IMR-90 (cell line): ENCODE data around the gene MYCBP2. TPM values are rescaled to one million over a fixed set of nuclear protein-coding genes. Genes with fewer than 3 reads are reported as not detected.

Experiments
- ATAC-seq: fragments of 200-7000 bp; cut with Tn5 transposase; 2 replicates; pipeline ENCODE4 v1.9.1; 2020; ENCODE audit warnings: low read depth, mild to moderate bottlenecking, moderate library complexity
- BruUV-seq: library from RNA; stranded (reverse); fragments of 400-500 nt; replicated peaks from 2 replicates; lab custom pipeline; 2021; lab: Mats Ljungman, UMichigan
- CTCF ChIA-PET: fragments of 300-600 bp; formaldehyde crosslinking; extraction: SDS; loops from one replicate; lab custom pipeline; 2021; ENCODE audit warnings: antibody characterized with exemption; lab: Yijun Ruan, JAX
- POLR2A ChIA-PET: fragments of 300-600 bp; sonication (Branson Sonifier 250); formaldehyde crosslinking; loops from one replicate; lab custom pipeline; 2022; ENCODE audit warnings: antibody characterized with exemption; ENCODE audit not compliant: unreplicated experiment; lab: Charles Lee
- DNase-seq: peaks from one replicate; pipeline ENCODE4 v3.0.0; 2013
- H2AFZ ChIP-seq: replicated peaks from 2 replicates; pipeline ENCODE3; 2013; ENCODE audit warnings: low read length, mild to moderate bottlenecking; ENCODE audit not compliant: poor library complexity
- H2AK5ac ChIP-seq: 2 replicates; pipeline ENCODE4 v1.6.1; 2013; ENCODE audit warnings: low read depth, low read length, inconsistent platforms
- H2AK9ac ChIP-seq: replicated peaks from 2 replicates; pipeline ENCODE3; 2013; ENCODE audit warnings: mild to moderate bottlenecking, low read depth, low read length, moderate library complexity; ENCODE audit not compliant: poor library complexity
- H2BK120ac ChIP-seq: 2 replicates; pipeline ENCODE4 v1.6.1; 2013; ENCODE audit warnings: low read depth, low read length, inconsistent platforms
- H2BK15ac ChIP-seq: 3 replicates; pipeline ENCODE4 v1.6.1; 2013; ENCODE audit warnings: low read depth, low read length, inconsistent platforms
- H2BK20ac ChIP-seq: 2 replicates; pipeline ENCODE4 v1.6.1; 2013; ENCODE audit warnings: low read depth, mild to moderate bottlenecking, inconsistent platforms, low read length, moderate library complexity
- H2BK5ac ChIP-seq: 2 replicates; pipeline ENCODE4 v1.6.1; 2013; ENCODE audit warnings: mild to moderate bottlenecking, low read depth, low read length, inconsistent platforms; ENCODE audit not compliant: poor library complexity, severe bottlenecking
- H3K14ac ChIP-seq: replicated peaks from 2 replicates; pipeline ENCODE4 v1.6.1; 2013; ENCODE audit warnings: low read depth, low read length, inconsistent platforms
- H3K18ac ChIP-seq: 2 replicates; pipeline ENCODE4 v1.6.1; 2013; ENCODE audit warnings: low read depth, low read length, control low read depth
- H3K23ac ChIP-seq: 2 replicates; pipeline ENCODE4 v1.6.1; 2013; ENCODE audit warnings: low read depth, low read length, inconsistent platforms
- H3K27ac ChIP-seq: 2 replicates; pipeline ENCODE4 v1.5.1; 2013; ENCODE audit warnings: mild to moderate bottlenecking, control low read depth, low read length; ENCODE audit not compliant: insufficient read depth
- H3K27me3 ChIP-seq: 2 replicates; pipeline ENCODE4 v1.6.1; 2013; ENCODE audit warnings: low read length; ENCODE audit not compliant: control insufficient read depth, insufficient read depth
- H3K36me3 ChIP-seq: 2 replicates; pipeline ENCODE4 v1.6.1; 2013; ENCODE audit warnings: low read length, mixed read lengths; ENCODE audit not compliant: control insufficient read depth, insufficient read depth
- H3K4ac ChIP-seq: 2 replicates; pipeline ENCODE4 v1.6.1; 2013; ENCODE audit warnings: low read depth, low read length, inconsistent platforms
- H3K4me1 ChIP-seq: 2 replicates; pipeline ENCODE4 v1.6.1; 2013; ENCODE audit warnings: low read length, mixed read lengths; ENCODE audit not compliant: control insufficient read depth, insufficient read depth
- H3K4me2 ChIP-seq: 2 replicates; pipeline ENCODE4 v1.6.1; 2013; ENCODE audit warnings: low read depth, mild to moderate bottlenecking, control low read depth, low read length, moderate library complexity
- H3K4me3 ChIP-seq: 2 replicates; pipeline ENCODE4 v1.5.1; 2013; ENCODE audit warnings: low read depth, mild to moderate bottlenecking, control low read depth, low read length, moderate library complexity; ENCODE audit not compliant: insufficient read depth
- H3K56ac ChIP-seq: 2 replicates; pipeline ENCODE4 v1.6.1; 2013; ENCODE audit warnings: low read length, inconsistent platforms; ENCODE audit not compliant: insufficient read depth; ENCODE audit errors: extremely low read depth
- H3K79me1 ChIP-seq, 2 experiments: 2 replicates each; pipeline ENCODE4 v1.6.1; 2013; ENCODE audit warnings: low read length in 2 of 2, inconsistent platforms in 1 of 2, low read depth in 1 of 2
- H3K9ac ChIP-seq: 2 replicates; pipeline ENCODE4 v1.6.1; 2013; ENCODE audit warnings: low read depth, low read length, control low read depth
- H3K9me1 ChIP-seq: 2 replicates; pipeline ENCODE4 v1.6.1; 2013; ENCODE audit warnings: low read length, inconsistent platforms; ENCODE audit not compliant: insufficient read depth
- H3K9me3 ChIP-seq: 2 replicates; pipeline ENCODE4 v1.6.1; 2013; ENCODE audit warnings: low read length; ENCODE audit not compliant: control insufficient read depth, insufficient read depth
- H4K20me1 ChIP-seq: 2 replicates; pipeline ENCODE4 v1.6.1; 2013; ENCODE audit warnings: low read length, inconsistent platforms; ENCODE audit not compliant: insufficient read depth
- H4K5ac ChIP-seq: 2 replicates; pipeline ENCODE4 v1.6.1; 2013; ENCODE audit warnings: mild to moderate bottlenecking, low read depth, low read length, control low read depth
- H4K8ac ChIP-seq, 2 experiments: 2 replicates each; pipeline ENCODE4 v1.6.1; 2013; ENCODE audit warnings: low read depth in 2 of 2, low read length in 2 of 2, control low read depth in 1 of 2, inconsistent platforms in 1 of 2
- H4K91ac ChIP-seq: 2 replicates; pipeline ENCODE4 v1.6.1; 2013; ENCODE audit warnings: low read depth, low read length, inconsistent platforms; ENCODE audit not compliant: insufficient read depth
- CEBPB ChIP-seq: IDR thresholded peaks from 2 replicates; pipeline ENCODE4 v1.6.1; 2012; ENCODE audit warnings: low read depth, low read length, improper control_type of control experiment
- MXI1 ChIP-seq: IDR thresholded peaks from 2 replicates; pipeline ENCODE4 v1.6.1; 2012; ENCODE audit warnings: low read depth, mild to moderate bottlenecking, low read length, moderate library complexity, borderline replicate concordance
- WGBS, 2 experiments: methylation state at CpG; one replicate each; pipeline versions ENCODE4 v1.1.5 to v1.1.7; 2013; ENCODE audit warnings: missing lambda C conversion rate in 2 of 2; ENCODE audit not compliant: insufficient read length in 1 of 2; ENCODE audit errors: extremely low coverage in 2 of 2; 5-methylcytosine and 5-hydroxymethylcytosine counted together
- dilution Hi-C: fragments of 300-500 bp; cut with HindIII; formaldehyde crosslinking; loops from one replicate; pipeline ENCODE4 v1.14.3; 2018; ENCODE audit warnings: low sequenced_read_pairs; ENCODE audit not compliant: unreplicated experiment
- in situ Hi-C: fragments of 300-500 bp; cut with MboI; formaldehyde crosslinking; loops from 3 replicates; pipeline ENCODE4 v1.14.3; 2019; ENCODE audit warnings: low sequenced_read_pairs, inconsistent platforms, mixed read lengths
- intact Hi-C: fragments of 100-400 bp; cut with micrococcal nuclease; formaldehyde crosslinking; loops from 2 replicates; pipeline ENCODE4 v1.10.0; 2022
- polyA plus RNA-seq, 3 experiments: library from polyadenylated mRNA; depleted of rRNA; stranded (reverse); fragments of >200 nt; gene quantifications; 2 replicates each; pipeline ENCODE4 v1.2.3, GENCODE V29; 2012; ENCODE audit warnings: low replicate concordance in 1 of 3
- total RNA-seq: library from RNA; depleted of rRNA; stranded (reverse); fragments of >200 nt; gene quantifications from 2 replicates; pipeline ENCODE4 v1.2.3, GENCODE V29; 2012
- TF ChIP-seq, protein P1 (sequence below): conservative IDR thresholded peaks from 2 replicates; pipeline ENCODE4 v1.5.1; 2012; ENCODE audit warnings: mild to moderate bottlenecking, low read depth, low read length, improper control_type of control experiment

Gene MYCBP2
- total and polyA plus RNA-seq, 2 of the 4 experiments (the other 2 are of a cell fraction), result 20.1 to 43.2 TPM

DNA sequence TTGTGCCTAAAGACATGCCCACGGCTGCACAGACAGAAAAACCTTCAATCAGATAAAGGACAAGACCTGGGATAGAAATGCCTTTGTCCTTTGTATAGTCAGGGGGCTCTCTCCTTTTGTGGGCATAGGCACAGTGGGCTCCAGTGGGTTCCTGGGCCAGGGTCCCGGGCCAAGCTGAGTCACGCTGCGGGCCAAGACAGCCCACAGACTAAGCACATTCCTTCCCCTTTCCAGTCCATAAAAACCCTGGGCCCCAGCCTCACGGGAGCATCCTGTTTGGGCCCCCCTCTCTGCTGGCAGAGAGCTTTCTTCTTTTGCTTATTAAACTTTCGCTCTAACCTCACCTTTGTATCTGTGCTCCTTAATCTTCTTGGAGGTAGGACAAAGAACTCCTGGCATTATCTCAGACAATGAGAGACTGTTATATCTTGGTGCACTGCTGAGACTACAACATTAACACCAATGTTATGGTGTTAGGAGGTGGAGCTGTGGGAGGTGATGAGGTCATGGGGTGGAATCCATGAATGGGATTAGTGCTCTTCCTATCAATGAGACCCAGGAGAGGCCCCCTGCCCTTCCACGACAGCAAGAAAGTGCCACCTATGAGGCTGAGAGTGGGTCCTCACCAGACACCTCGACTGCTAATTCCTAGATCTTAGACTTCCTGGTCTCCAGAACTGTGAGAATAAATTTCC is 279.1 kb downstream of the MYCBP2 start:
- in situ Hi-C loops, result no loop called here
- H2AK9ac ChIP-seq, result no peak overlapping the region
- H3K9ac ChIP-seq, result no peak overlapping the region
- H3K4me1 ChIP-seq, result no peaks in the 10 kb centered on the region
- no peak overlapping the region for H2BK15ac ChIP-seq
- no TSS peak for BruUV-seq
- H3K27me3 ChIP-seq, result no peaks in the 10 kb centered on the region
- POLR2A ChIA-PET, result no interaction called here
- H3K4ac ChIP-seq, result no peak overlapping the region
- no peak overlapping the region for H4K91ac ChIP-seq
- H2BK120ac ChIP-seq, result no peak overlapping the region
- H2BK5ac ChIP-seq, result no peak overlapping the region
- H3K4me2 ChIP-seq, result no peak overlapping the region
- no peak overlapping the region for H3K4me3 ChIP-seq
- dilution Hi-C loops, result no loop called here
- WGBS, 2 experiments, result no CpG with 5 or more reads among the region's 8 CpGs
- no peak overlapping the region for H3K18ac ChIP-seq
- no peak overlapping the region for H4K5ac ChIP-seq
- H3K79me1 ChIP-seq, result no peaks in the 10 kb centered on the region
- CTCF ChIA-PET, result no interaction called here
- peaks cover 24% of the 10 kb centered on the region for H3K36me3 ChIP-seq
- DNase-seq (no peak), ATAC-seq (no peak)
- H3K14ac ChIP-seq, result no peak overlapping the region
- H3K23ac ChIP-seq, result no peak overlapping the region
- no peaks in the 10 kb centered on the region for H3K9me1 ChIP-seq
- H3K56ac ChIP-seq, result no peak overlapping the region
- H2BK20ac ChIP-seq, result no peak overlapping the region
- no peak overlapping the region for H3K27ac ChIP-seq
- H4K8ac ChIP-seq, result no peak overlapping the region
- H4K20me1 ChIP-seq, result no peaks in the 10 kb centered on the region
- no peaks in the 10 kb centered on the region for H3K9me3 ChIP-seq
- no peak overlapping the region for H2AK5ac ChIP-seq
- TF ChIP-seq MXI1 (no peak), CEBPB (no peak)
- TF ChIP-seq, protein P1, sequence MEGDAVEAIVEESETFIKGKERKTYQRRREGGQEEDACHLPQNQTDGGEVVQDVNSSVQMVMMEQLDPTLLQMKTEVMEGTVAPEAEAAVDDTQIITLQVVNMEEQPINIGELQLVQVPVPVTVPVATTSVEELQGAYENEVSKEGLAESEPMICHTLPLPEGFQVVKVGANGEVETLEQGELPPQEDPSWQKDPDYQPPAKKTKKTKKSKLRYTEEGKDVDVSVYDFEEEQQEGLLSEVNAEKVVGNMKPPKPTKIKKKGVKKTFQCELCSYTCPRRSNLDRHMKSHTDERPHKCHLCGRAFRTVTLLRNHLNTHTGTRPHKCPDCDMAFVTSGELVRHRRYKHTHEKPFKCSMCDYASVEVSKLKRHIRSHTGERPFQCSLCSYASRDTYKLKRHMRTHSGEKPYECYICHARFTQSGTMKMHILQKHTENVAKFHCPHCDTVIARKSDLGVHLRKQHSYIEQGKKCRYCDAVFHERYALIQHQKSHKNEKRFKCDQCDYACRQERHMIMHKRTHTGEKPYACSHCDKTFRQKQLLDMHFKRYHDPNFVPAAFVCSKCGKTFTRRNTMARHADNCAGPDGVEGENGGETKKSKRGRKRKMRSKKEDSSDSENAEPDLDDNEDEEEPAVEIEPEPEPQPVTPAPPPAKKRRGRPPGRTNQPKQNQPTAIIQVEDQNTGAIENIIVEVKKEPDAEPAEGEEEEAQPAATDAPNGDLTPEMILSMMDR, result no peak
- no peak overlapping the region for H2AFZ ChIP-seq
- intact Hi-C loops, result no loop called here
